Astrocyte (in vitro differentiated cells and primary cell): ENCODE results near the gene GKN2. TPM values are rescaled to one million over a fixed set of nuclear protein-coding genes. Genes with fewer than 3 reads are reported as not detected.

ENCODE experiments used
- DNase-seq: peaks from one replicate; pipeline ENCODE4 v3.0.0-alpha.2; 2010; ENCODE audit warnings: low read depth
- FAIRE-seq: peaks from 2 replicates; lab custom pipeline; 2011; peaks lifted over from hg19 to GRCh38; lab: Jason Lieb, UNC
- H2AFZ ChIP-seq: 2 replicates; pipeline ENCODE4 v1.6.0; 2012; ENCODE audit warnings: low read depth, low read length, inconsistent platforms
- H3K27ac ChIP-seq: 2 replicates; pipeline ENCODE4 v1.5.1; 2011; ENCODE audit warnings: low read depth, low read length, inconsistent platforms
- H3K27me3 ChIP-seq: 2 replicates; pipeline ENCODE4 v1.6.0; 2011; ENCODE audit warnings: low read length, inconsistent platforms; ENCODE audit not compliant: insufficient read depth
- H3K36me3 ChIP-seq: 2 replicates; pipeline ENCODE4 v1.5.1; 2011; ENCODE audit warnings: low read length, inconsistent platforms; ENCODE audit not compliant: insufficient read depth
- H3K4me1 ChIP-seq: 2 replicates; pipeline ENCODE4 v1.5.1; 2011; ENCODE audit warnings: low read length, inconsistent platforms; ENCODE audit not compliant: insufficient read depth
- H3K4me2 ChIP-seq: 2 replicates; pipeline ENCODE4 v1.6.0; 2012; ENCODE audit warnings: low read length, inconsistent platforms
- H3K4me3 ChIP-seq: 2 replicates; pipeline ENCODE4 v1.5.1; 2011; ENCODE audit warnings: low read depth, mild to moderate bottlenecking, low read length, inconsistent platforms; ENCODE audit not compliant: insufficient read depth
- H3K79me2 ChIP-seq: 2 replicates; pipeline ENCODE4 v1.6.0; 2012; ENCODE audit warnings: mild to moderate bottlenecking, low read length, inconsistent platforms; ENCODE audit not compliant: insufficient read depth
- H3K9ac ChIP-seq: 2 replicates; pipeline ENCODE4 v1.6.0; 2012; ENCODE audit warnings: mild to moderate bottlenecking, low read length, inconsistent platforms
- H3K9me3 ChIP-seq: 2 replicates; pipeline ENCODE4 v1.5.1; 2012; ENCODE audit warnings: low read depth, mild to moderate bottlenecking, low read length, inconsistent platforms; ENCODE audit not compliant: insufficient read depth
- H4K20me1 ChIP-seq: 2 replicates; pipeline ENCODE4 v1.6.0; 2012; ENCODE audit warnings: low read length, inconsistent platforms; ENCODE audit not compliant: insufficient read depth
- H3K27ac Mint-ChIP-seq: one replicate; pipeline ENCODE4 v1.8.0; 2021; ENCODE audit warnings: mild to moderate bottlenecking, mixed read lengths; ENCODE audit not compliant: unreplicated experiment
- H3K27me3 Mint-ChIP-seq: one replicate; pipeline ENCODE4 v1.8.0; 2021; ENCODE audit warnings: low read depth, mixed read lengths; ENCODE audit not compliant: unreplicated experiment
- H3K36me3 Mint-ChIP-seq: one replicate; pipeline ENCODE4 v1.8.0; 2021; ENCODE audit warnings: low read depth, mixed read lengths; ENCODE audit not compliant: unreplicated experiment
- H3K4me1 Mint-ChIP-seq: one replicate; pipeline ENCODE4 v1.8.0; 2021; ENCODE audit warnings: low read depth, mixed read lengths; ENCODE audit not compliant: unreplicated experiment
- H3K4me3 Mint-ChIP-seq: one replicate; pipeline ENCODE4 v1.8.0; 2021; ENCODE audit warnings: mild to moderate bottlenecking, moderate library complexity, mixed read lengths; ENCODE audit not compliant: unreplicated experiment
- H3K9me3 Mint-ChIP-seq: one replicate; pipeline ENCODE4 v1.8.0; 2021; ENCODE audit warnings: mild to moderate bottlenecking, mixed read lengths; ENCODE audit not compliant: unreplicated experiment
- CTCF ChIP-seq: IDR thresholded peaks from 2 replicates; pipeline ENCODE4 v1.5.1; 2011; ENCODE audit warnings: low read depth, mild to moderate bottlenecking, inconsistent platforms, low read length, moderate library complexity; ENCODE audit not compliant: insufficient read depth
- EZH2 ChIP-seq: IDR thresholded peaks from 2 replicates; pipeline ENCODE4 v1.6.1; 2012; ENCODE audit warnings: mild to moderate bottlenecking, low read length, inconsistent platforms; ENCODE audit not compliant: insufficient read depth
- total RNA-seq: library from RNA; stranded (reverse); gene quantifications from 2 replicates; pipeline ENCODE4 v1.2.1, GENCODE V29; 2021

Gene GKN2
- total RNA-seq, 1 donor from 2014 or later = not detected

- Mint-ChIP-seq H3K27me3 (no peaks in the 10 kb centered on the region), H3K27ac (no peak overlapping the region), H3K36me3 (no peaks in the 10 kb centered on the region), H3K4me3 (no peak overlapping the region), H3K4me1 (peaks cover 23% of the 10 kb centered on the region), H3K9me3 (no peaks in the 10 kb centered on the region)
- DNase-seq = no peak
- Histone ChIP-seq H4K20me1 (no peaks in the 10 kb centered on the region), H3K4me2 (no peak overlapping the region), H3K4me3 (no peak overlapping the region), H3K9me3 (no peaks in the 10 kb centered on the region), H3K4me1 (peaks cover 6% of the 10 kb centered on the region), H3K9ac (no peak overlapping the region), H3K79me2 (no peaks in the 10 kb centered on the region), H3K27me3 (no peaks in the 10 kb centered on the region), H3K36me3 (no peaks in the 10 kb centered on the region), H2AFZ (no peak overlapping the region), H3K27ac (no peak overlapping the region)
- TF ChIP-seq CTCF (no peak), EZH2 (no peak)
- peak; percentile 9 for FAIRE-seq
Observed at GRCh38 chr2:68977453-68977852, 24.8 kb upstream of the GKN2 start.

DNA sequence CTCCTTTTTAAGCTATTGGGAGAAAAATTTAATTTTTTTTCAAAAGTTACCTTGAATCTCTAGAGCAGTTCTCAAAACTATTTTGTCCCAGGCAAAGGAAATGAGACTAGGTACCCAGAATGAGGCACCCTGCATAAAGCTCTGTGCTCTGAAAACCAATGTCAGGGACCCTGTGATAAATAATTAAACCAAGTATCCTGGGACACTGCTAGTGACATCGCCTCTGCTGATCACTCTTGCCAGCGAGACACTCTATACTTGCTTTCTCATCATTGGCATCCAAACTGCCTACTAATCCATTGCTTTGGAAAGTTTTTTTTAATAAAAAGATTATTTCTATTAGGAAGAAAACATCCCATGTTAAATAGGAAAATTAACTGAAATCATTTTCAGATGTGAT is 23.2 kb upstream of the GKN2 start:
- no peaks in the 10 kb centered on the region for H3K27me3 ChIP-seq
- Mint-ChIP-seq H3K27ac (no peak overlapping the region), H3K9me3 (no peaks in the 10 kb centered on the region), H3K4me1 (peaks cover 32% of the 10 kb centered on the region), H3K36me3 (no peaks in the 10 kb centered on the region), H3K4me3 (no peak overlapping the region), H3K27me3 (no peaks in the 10 kb centered on the region)
- no peaks in the 10 kb centered on the region for H4K20me1 ChIP-seq
- H3K27ac ChIP-seq = no peak overlapping the region
- H3K4me1 ChIP-seq = peaks cover 19% of the 10 kb centered on the region
- FAIRE-seq = no peak
- DNase-seq = no peak
- H3K9ac ChIP-seq = no peak overlapping the region
- H2AFZ ChIP-seq = no peak overlapping the region
- no peaks in the 10 kb centered on the region for H3K36me3 ChIP-seq
- TF ChIP-seq CTCF (no peak), EZH2 (no peak)
- no peak overlapping the region for H3K4me2 ChIP-seq
- H3K9me3 ChIP-seq = no peaks in the 10 kb centered on the region
- H3K79me2 ChIP-seq = no peaks in the 10 kb centered on the region
- H3K4me3 ChIP-seq = no peak overlapping the region

DNA sequence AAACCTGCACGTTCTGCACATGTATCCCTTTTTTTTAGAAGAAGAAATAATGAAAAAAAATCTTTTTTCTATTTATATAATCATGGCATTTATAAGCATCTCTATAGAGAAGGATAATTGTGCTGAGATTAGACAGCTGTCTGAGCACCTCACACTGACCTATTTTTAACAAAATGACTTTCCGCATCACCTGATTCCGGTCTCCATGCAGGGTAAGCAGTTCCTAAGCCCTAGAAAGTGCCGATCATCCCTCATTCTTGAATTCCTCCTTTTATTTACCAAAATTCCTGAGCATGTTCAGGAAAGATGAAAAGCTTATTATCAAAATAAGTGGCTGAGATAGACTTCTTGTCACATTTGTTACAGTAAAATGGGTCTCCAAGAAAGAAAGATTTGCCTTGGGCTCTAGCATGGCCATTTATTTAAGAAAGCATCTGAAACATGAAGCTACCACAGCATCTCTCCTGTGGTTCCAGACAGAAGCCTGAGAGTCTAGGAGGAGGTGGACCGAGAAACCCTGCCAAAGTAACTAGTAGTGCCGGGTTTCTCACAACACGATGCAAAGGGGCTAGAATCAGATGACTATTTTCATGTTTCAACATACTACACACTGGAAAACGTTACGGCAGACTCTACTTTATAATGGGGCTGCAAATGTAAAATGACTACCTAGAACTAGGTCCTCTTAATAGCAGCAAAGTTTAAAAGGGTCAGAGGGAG is 22.4 kb upstream of the GKN2 start:
- Histone ChIP-seq H4K20me1 (no peaks in the 10 kb centered on the region), H3K4me2 (no peak overlapping the region), H3K4me1 (peaks cover 22% of the 10 kb centered on the region), H3K79me2 (no peaks in the 10 kb centered on the region), H3K9ac (no peak overlapping the region), H3K27ac (no peak overlapping the region), H3K9me3 (no peaks in the 10 kb centered on the region), H3K4me3 (no peak overlapping the region), H3K27me3 (no peaks in the 10 kb centered on the region), H2AFZ (no peak overlapping the region), H3K36me3 (no peaks in the 10 kb centered on the region)
- Mint-ChIP-seq H3K27ac (no peak overlapping the region), H3K4me3 (no peak overlapping the region), H3K36me3 (no peaks in the 10 kb centered on the region), H3K4me1 (peaks cover 37% of the 10 kb centered on the region), H3K27me3 (no peaks in the 10 kb centered on the region), H3K9me3 (no peaks in the 10 kb centered on the region)
- peak; percentile 10 for DNase-seq
- FAIRE-seq = no peak
- no peak for TF ChIP-seq CTCF
- no peak for TF ChIP-seq EZH2
